Panc1 (cell line): ENCODE measurements around the gene IL1F10. TPM values are rescaled to one million over a fixed set of nuclear protein-coding genes. Genes with fewer than 3 reads are reported as not detected.

Experiments used
- ATAC-seq: fragments of 200-7000 bp; cut with Tn5 transposase; 2 replicates; pipeline ENCODE4 v1.9.1; 2020; ENCODE audit warnings: mild to moderate bottlenecking, moderate library complexity
- BruUV-seq: library from RNA; stranded (reverse); fragments of 400-500 nt; replicated peaks from 2 replicates; lab custom pipeline; 2021; lab: Mats Ljungman, UMichigan
- CTCF ChIA-PET: fragments of 300-600 bp; sonication (Branson Sonifier 250); formaldehyde crosslinking; loops from one replicate; lab custom pipeline; 2022; ENCODE audit warnings: antibody characterized with exemption; lab: Charles Lee
- POLR2A ChIA-PET: fragments of 300-600 bp; sonication (Branson Sonifier 250); formaldehyde crosslinking; loops from one replicate; lab custom pipeline; 2022; ENCODE audit warnings: antibody characterized with exemption; lab: Charles Lee
- DNase-seq: peaks from one replicate; pipeline ENCODE4 v3.0.0-alpha.2; 2010; ENCODE audit warnings: low read depth, low spot score
- H3K27ac ChIP-seq: 2 replicates; pipeline ENCODE4 v1.5.1; 2011; ENCODE audit warnings: mild to moderate bottlenecking, low read length, inconsistent platforms
- H3K27me3 ChIP-seq: fragments of 200-500 bp; sonication (Bioruptor generic); 2 replicates; pipeline ENCODE4 v1.6.0; 2014; ENCODE audit warnings: low read length, inconsistent platforms; ENCODE audit not compliant: control insufficient read depth, insufficient read depth
- H3K36me3 ChIP-seq: fragments of 200-500 bp; sonication (Bioruptor generic); 2 replicates; pipeline ENCODE4 v1.5.1; 2014; ENCODE audit warnings: inconsistent platforms, mild to moderate bottlenecking, low read length, moderate library complexity; ENCODE audit not compliant: control insufficient read depth, insufficient read depth
- H3K4me1 ChIP-seq: 2 replicates; pipeline ENCODE4 v1.5.1; 2011; ENCODE audit warnings: inconsistent platforms, mild to moderate bottlenecking, low read length, moderate library complexity; ENCODE audit not compliant: control insufficient read depth, insufficient read depth
- H3K4me3 ChIP-seq, 2 experiments: 2 replicates each; pipeline ENCODE4 v1.5.1; 2011 to 2012; ENCODE audit warnings: low read depth in 2 of 2, low read length in 2 of 2, mild to moderate bottlenecking in 2 of 2, inconsistent platforms in 1 of 2, moderate library complexity in 1 of 2
- H3K9me3 ChIP-seq: fragments of 200-500 bp; sonication (Bioruptor generic); 2 replicates; pipeline ENCODE4 v1.5.1; 2014; ENCODE audit warnings: low read depth, mild to moderate bottlenecking, inconsistent platforms, low read length, moderate library complexity; ENCODE audit not compliant: control insufficient read depth, insufficient read depth
- CTCF ChIP-seq: fragments of 450-650 bp; IDR thresholded peaks from 2 replicates; pipeline ENCODE4 v1.5.1; 2017; ENCODE audit warnings: mild to moderate bottlenecking
- POLR2AphosphoS5 ChIP-seq: IDR thresholded peaks from 2 replicates; pipeline ENCODE4 v1.6.1; 2012; ENCODE audit warnings: mild to moderate bottlenecking, low read depth, low read length, moderate library complexity
- REST ChIP-seq, 2 experiments: IDR thresholded peaks; 2 replicates each; pipeline ENCODE4 v1.6.1; 2011 to 2012; ENCODE audit warnings: low read depth in 2 of 2, control low read depth in 1 of 2, low read length in 1 of 2, mild to moderate bottlenecking in 1 of 2, moderate library complexity in 1 of 2; ENCODE audit not compliant: insufficient read depth in 1 of 2
- SIN3A ChIP-seq: IDR thresholded peaks from 2 replicates; pipeline ENCODE4 v1.6.1; 2012; ENCODE audit warnings: low read depth, mild to moderate bottlenecking, low read length, moderate library complexity, borderline replicate concordance; ENCODE audit not compliant: insufficient read depth
- TCF7L2 ChIP-seq: IDR thresholded peaks from 2 replicates; pipeline ENCODE4 v1.6.1; 2011; ENCODE audit warnings: mild to moderate bottlenecking, low read depth, low read length, inconsistent platforms
- in situ Hi-C: cut with HindIII; loops from 2 replicates; pipeline ENCODE4 v1.10.0; 2016; ENCODE audit warnings: low sequenced_read_pairs, low pct_unique_long_range_greater_than_20kb
- intact Hi-C: fragments of 100-400 bp; cut with micrococcal nuclease; formaldehyde crosslinking; loops from one replicate; pipeline ENCODE4 v1.10.0; 2022; ENCODE audit not compliant: unreplicated experiment
- total RNA-seq: library from RNA; stranded (reverse); gene quantifications from one replicate; pipeline ENCODE4 v1.2.1, GENCODE V29; 2021; ENCODE audit not compliant: unreplicated experiment

Gene IL1F10
- total RNA-seq, 1 experiment from 2014 or later = not detected

GRCh38 chr2:113052396-113052917 is 15.3 kb upstream of the IL1F10 start, which contains the start of gene IL36B:
Gene IL36B, minus strand, starts transcription at chr2:113052867.
- no peak for ATAC-seq
- Histone ChIP-seq H3K27me3 (no peaks in the 10 kb centered on the region; the same call in 1 of the 2 replicates), H3K9me3 (no peaks in the 10 kb centered on the region), H3K36me3 (no peaks in the 10 kb centered on the region), H3K4me3 (no peak within 1 kb of the TSS), H3K27ac (no peak within 1 kb of the TSS), H3K4me1 (no peaks in the 10 kb centered on the region)
- in situ Hi-C loops (no loop called here), intact Hi-C loops (no loop called here)
- CTCF ChIA-PET = no interaction called here
- no peak for DNase-seq
- TF ChIP-seq TCF7L2 = no peak
- no peak for TF ChIP-seq CTCF
- no peak for TF ChIP-seq POLR2AphosphoS5
- TF ChIP-seq SIN3A = no peak
- no peak for TF ChIP-seq REST (IDR thresholded peaks at IDR 0.05; ENCODE audit: insufficient read depth in 1 of 2, low read depth in 2 of 2, low read length in 1 of 2)
- POLR2A ChIA-PET = no interaction called here
- no TSS peak for BruUV-seq

GRCh38 chr2:113053666-113054065 is 14.1 kb upstream of the IL1F10 start:
- no peaks in the 10 kb centered on the region for H3K36me3 ChIP-seq
- H3K4me3 ChIP-seq = no peak overlapping the region
- in situ Hi-C loops = no loop called here
- H3K9me3 ChIP-seq = no peaks in the 10 kb centered on the region
- no peaks in the 10 kb centered on the region for H3K27me3 ChIP-seq
- intact Hi-C loops = no loop called here
- H3K27ac ChIP-seq = no peak overlapping the region
- DNase-seq = no peak
- ChIA-PET CTCF (no interaction called here), POLR2A (no interaction called here)
- no peak for ATAC-seq
- no peaks in the 10 kb centered on the region for H3K4me1 ChIP-seq
- no TSS peak for BruUV-seq
- TF ChIP-seq TCF7L2 (no peak), POLR2AphosphoS5 (no peak), REST (IDR thresholded peaks at IDR 0.05; ENCODE audit: insufficient read depth in 1 of 2, low read depth in 2 of 2, low read length in 1 of 2) (no peak), CTCF (no peak), SIN3A (no peak)
